ENCODE measurements around the gene SMYD3. TPM values are rescaled to one million over a fixed set of nuclear protein-coding genes. Genes with fewer than 3 reads are reported as not detected.

Gene SMYD3
- total RNA-seq, 4 donors from 2014 or later = 33.7 to 105 (median 51.4) TPM

- Histone ChIP-seq H3K9me3 (no peaks in the 10 kb centered on the region), H3K27ac (no peak overlapping the region), H3K36me3 (no peaks in the 10 kb centered on the region), H3K4me1 (no peaks in the 10 kb centered on the region), H3K4me3 (replicated peaks in 1 of 3) (no peak overlapping the region), H3K27me3 (no peaks in the 10 kb centered on the region)
- DNase-seq = no peak
- WGBS, 2 donors = 82 to 84% methylated on average over 3 of the region's 3 CpGs
- intact Hi-C loops (cut with DNase I) = no loop called here
- no peak for TF ChIP-seq CTCF (IDR thresholded peaks at IDR 0.05)
- no peak for TF ChIP-seq POLR2A (IDR thresholded peaks at IDR 0.05)
These were observed 324.8 kb downstream of the SMYD3 start for GRCh38 chr1:246182149-246182851.

GRCh38 chr1:246181241-246181640, 325.8 kb downstream of the SMYD3 start:
- Histone ChIP-seq H3K9me3 (no peaks in the 10 kb centered on the region), H3K4me1 (no peaks in the 10 kb centered on the region), H3K36me3 (no peaks in the 10 kb centered on the region), H3K4me3 (replicated peaks in 1 of 3) (no peak overlapping the region), H3K27me3 (no peaks in the 10 kb centered on the region), H3K27ac (no peak overlapping the region)
- intact Hi-C loops (cut with DNase I) = no loop called here
- DNase-seq = no peak
- TF ChIP-seq POLR2A (IDR thresholded peaks at IDR 0.05) = no peak

GRCh38 chr1:246179401-246179800, 327.7 kb downstream of the SMYD3 start:
- H3K27me3 ChIP-seq = no peaks in the 10 kb centered on the region
- intact Hi-C loops (cut with DNase I) = no loop called here
- no peaks in the 10 kb centered on the region for H3K4me1 ChIP-seq
- no peak overlapping the region for H3K4me3 ChIP-seq (replicated peaks in 1 of 3)
- TF ChIP-seq POLR2A (IDR thresholded peaks at IDR 0.05) (no peak), CTCF (IDR thresholded peaks at IDR 0.05) (no peak)
- H3K27ac ChIP-seq = no peak overlapping the region
- no peaks in the 10 kb centered on the region for H3K9me3 ChIP-seq
- no peak for DNase-seq
- no peaks in the 10 kb centered on the region for H3K36me3 ChIP-seq
- WGBS, 2 donors = 71 to 82% methylated on average over 1 of the region's 1 CpG

- H3K36me3 ChIP-seq = no peaks in the 10 kb centered on the region
- whole genome bisulfite sequencing, 2 donors = 79 to 89% methylated on average over 6 of the region's 6 CpGs
- H3K9me3 ChIP-seq = no peaks in the 10 kb centered on the region
- no peak overlapping the region for H3K27ac ChIP-seq
- TF ChIP-seq POLR2A (IDR thresholded peaks at IDR 0.05) (no peak), CTCF (IDR thresholded peaks at IDR 0.05) (no peak)
- DNase-seq = no peak
- no peak overlapping the region for H3K4me3 ChIP-seq (replicated peaks in 1 of 3)
- H3K4me1 ChIP-seq = no peaks in the 10 kb centered on the region
- intact Hi-C loops (cut with DNase I) = no loop called here
- no peaks in the 10 kb centered on the region for H3K27me3 ChIP-seq
These were observed 328.3 kb downstream of the SMYD3 start for GRCh38 chr1:246178717-246179311.

GRCh38 chr1:246176126-246177024, 330.7 kb downstream of the SMYD3 start:
- DNase-seq = no peak
- Histone ChIP-seq H3K27me3 (no peaks in the 10 kb centered on the region), H3K9me3 (no peaks in the 10 kb centered on the region), H3K4me3 (replicated peaks in 1 of 3) (no peak overlapping the region), H3K4me1 (no peaks in the 10 kb centered on the region), H3K27ac (no peak overlapping the region), H3K36me3 (no peaks in the 10 kb centered on the region)
- no peak for TF ChIP-seq CTCF (IDR thresholded peaks at IDR 0.05)
- TF ChIP-seq POLR2A (IDR thresholded peaks at IDR 0.05) = no peak
- intact Hi-C loops (cut with DNase I) = no loop called here
- 83 to 86% methylated on average over 11 of the region's 11 CpGs for WGBS, 2 donors
